Adipocyte (in vitro differentiated cells): Measurements from ENCODE around the gene FCGR3A.
A peak's percentile ranks its signal among the peaks of the same experiment; 100 is the strongest.
"Not testable (repeated sequence)": the region's sequence is repeated elsewhere in the genome, so short reads cannot be mapped to it uniquely, and the experiment has no call there.

Source experiments
- DNase-seq: peaks from one replicate; pipeline ENCODE4 v3.0.0-alpha.2; 2015; ENCODE audit warnings: low read depth
- H3K27me3 ChIP-seq: replicated peaks from 2 replicates; pipeline ENCODE4 v1.7.0; 2013; ENCODE audit warnings: mild to moderate bottlenecking, low read length, moderate library complexity; ENCODE audit not compliant: control insufficient read depth, insufficient read depth
- H3K36me3 ChIP-seq: 2 replicates; pipeline ENCODE4 v1.7.0; 2013; ENCODE audit warnings: low read length, mild to moderate bottlenecking, moderate library complexity; ENCODE audit not compliant: control insufficient read depth, insufficient read depth, severe bottlenecking
- H3K4me1 ChIP-seq: 2 replicates; pipeline ENCODE4 v1.7.0; 2013; ENCODE audit warnings: mild to moderate bottlenecking, low read length, moderate library complexity; ENCODE audit not compliant: control insufficient read depth, insufficient read depth
- H3K4me3 ChIP-seq: 2 replicates; pipeline ENCODE4 v1.7.0; 2013; ENCODE audit warnings: mild to moderate bottlenecking, low read length, moderate library complexity
- H3K9ac ChIP-seq: 2 replicates; pipeline ENCODE4 v1.7.0; 2013; ENCODE audit warnings: mild to moderate bottlenecking, low read length, moderate library complexity
- H3K9me3 ChIP-seq: 2 replicates; pipeline ENCODE4 v1.7.0; 2013; ENCODE audit warnings: mild to moderate bottlenecking, low read length, moderate library complexity; ENCODE audit not compliant: control insufficient read depth

FCGR3A gene

DNA sequence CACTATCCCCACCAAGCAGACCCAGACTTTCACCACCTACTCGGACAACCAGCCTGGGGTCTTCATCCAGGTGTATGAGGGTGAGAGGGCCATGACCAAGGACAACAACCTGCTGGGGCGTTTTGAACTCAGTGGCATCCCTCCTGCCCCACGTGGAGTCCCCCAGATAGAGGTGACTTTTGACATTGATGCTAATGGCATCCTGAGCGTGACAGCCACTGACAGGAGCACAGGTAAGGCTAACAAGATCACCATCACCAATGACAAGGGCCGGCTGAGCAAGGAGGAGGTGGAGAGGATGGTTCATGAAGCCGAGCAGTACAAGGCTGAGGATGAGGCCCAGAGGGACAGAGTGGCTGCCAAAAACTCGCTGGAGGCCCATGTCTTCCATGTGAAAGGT, 23.7 kb downstream of the FCGR3A start:
- not testable (repeated sequence) for DNase-seq, H3K9ac ChIP-seq, H3K36me3 ChIP-seq, H3K27me3 ChIP-seq, H3K4me1 ChIP-seq, H3K9me3 ChIP-seq, H3K4me3 ChIP-seq

DNA sequence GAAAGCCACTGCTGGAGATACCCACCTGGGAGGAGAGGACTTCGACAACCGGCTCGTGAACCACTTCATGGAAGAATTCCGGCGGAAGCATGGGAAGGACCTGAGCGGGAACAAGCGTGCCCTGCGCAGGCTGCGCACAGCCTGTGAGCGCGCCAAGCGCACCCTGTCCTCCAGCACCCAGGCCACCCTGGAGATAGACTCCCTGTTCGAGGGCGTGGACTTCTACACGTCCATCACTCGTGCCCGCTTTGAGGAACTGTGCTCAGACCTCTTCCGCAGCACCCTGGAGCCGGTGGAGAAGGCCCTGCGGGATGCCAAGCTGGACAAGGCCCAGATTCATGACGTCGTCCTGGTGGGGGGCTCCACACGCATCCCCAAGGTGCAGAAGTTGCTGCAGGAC, 24.3 kb downstream of the FCGR3A start:
- not testable (repeated sequence) for DNase-seq, H3K4me3 ChIP-seq, H3K9ac ChIP-seq, H3K36me3 ChIP-seq, H3K9me3 ChIP-seq, H3K4me1 ChIP-seq, H3K27me3 ChIP-seq

DNA sequence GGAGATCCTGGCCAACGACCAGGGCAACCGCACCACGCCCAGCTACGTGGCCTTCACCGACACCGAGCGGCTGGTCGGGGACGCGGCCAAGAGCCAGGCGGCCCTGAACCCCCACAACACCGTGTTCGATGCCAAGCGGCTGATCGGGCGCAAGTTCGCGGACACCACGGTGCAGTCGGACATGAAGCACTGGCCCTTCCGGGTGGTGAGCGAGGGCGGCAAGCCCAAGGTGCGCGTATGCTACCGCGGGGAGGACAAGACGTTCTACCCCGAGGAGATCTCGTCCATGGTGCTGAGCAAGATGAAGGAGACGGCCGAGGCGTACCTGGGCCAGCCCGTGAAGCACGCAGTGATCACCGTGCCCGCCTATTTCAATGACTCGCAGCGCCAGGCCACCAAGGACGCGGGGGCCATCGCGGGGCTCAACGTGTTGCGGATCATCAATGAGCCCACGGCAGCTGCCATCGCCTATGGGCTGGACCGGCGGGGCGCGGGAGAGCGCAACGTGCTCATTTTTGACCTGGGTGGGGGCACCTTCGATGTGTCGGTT, 24.8 kb downstream of the FCGR3A start:
- H3K4me1 ChIP-seq, H3K9me3 ChIP-seq, H3K36me3 ChIP-seq, DNase-seq, H3K9ac ChIP-seq, H3K27me3 ChIP-seq: not testable (repeated sequence)
- peak overlapping the region; percentile 56 for H3K4me3 ChIP-seq

- H3K9me3 ChIP-seq, H3K27me3 ChIP-seq, H3K4me1 ChIP-seq, H3K36me3 ChIP-seq: not testable (repeated sequence)
- peak; percentile 74 for DNase-seq
- Histone ChIP-seq H3K9ac (peak within 1 kb of the TSS; percentile 80), H3K4me3 (peak within 1 kb of the TSS; percentile 85)
These were observed 25.5 kb downstream of the FCGR3A start, which contains the start of gene HSPA6 for GRCh38 chr1:161523817-161524741. Gene HSPA6, plus strand, starts transcription at chr1:161524540. Its CDS starts 119 bp downstream, at chr1:161524659.

DNA sequence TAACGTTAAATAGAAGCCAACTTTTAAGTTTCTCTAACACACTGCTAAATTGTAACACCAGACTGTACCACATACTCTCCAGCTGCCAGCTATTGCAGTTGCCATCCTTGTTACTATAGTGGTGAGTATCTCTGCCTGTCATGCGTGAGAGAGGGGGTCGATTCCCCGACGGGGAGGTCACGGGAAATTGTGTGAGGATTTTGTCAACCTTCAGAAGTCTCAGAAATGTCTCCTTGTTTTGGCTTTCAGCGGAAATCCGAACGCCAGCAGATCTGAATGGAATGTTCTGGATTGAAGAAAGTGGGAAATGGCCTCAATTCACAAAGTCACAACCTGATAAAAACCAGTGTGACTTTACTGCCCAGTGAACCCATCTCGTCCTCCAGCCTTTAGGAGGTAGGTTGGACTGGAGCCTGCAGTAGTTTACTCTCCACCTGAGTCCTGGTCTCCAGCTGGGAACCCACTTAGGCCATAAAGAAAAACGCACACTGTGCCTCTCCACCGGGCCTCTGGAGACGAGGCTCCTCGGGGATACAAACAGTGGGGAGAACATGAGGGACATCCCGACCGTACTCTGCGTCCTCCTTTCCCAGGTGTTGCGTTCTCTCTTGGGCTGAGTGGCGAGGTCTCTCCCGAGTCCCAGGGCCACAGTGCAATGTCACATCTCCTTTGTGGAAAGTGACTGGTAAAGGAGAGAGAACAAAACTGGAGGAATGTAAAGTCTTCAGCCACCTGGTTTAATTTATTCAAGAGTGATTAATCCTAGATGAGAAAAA, 26.4 kb downstream of the FCGR3A start:
- not testable (repeated sequence) for H3K4me3 ChIP-seq, H3K4me1 ChIP-seq

GRCh38 chr1:161513953-161514352, 35.7 kb downstream of the FCGR3A start:
- not testable (repeated sequence) for H3K27me3 ChIP-seq, H3K9ac ChIP-seq, H3K9me3 ChIP-seq

More for the DNA sequence above, 26.4 kb downstream of the FCGR3A start:
- not testable (repeated sequence) for H3K27me3 ChIP-seq, H3K36me3 ChIP-seq, DNase-seq, H3K9me3 ChIP-seq, H3K9ac ChIP-seq

DNA sequence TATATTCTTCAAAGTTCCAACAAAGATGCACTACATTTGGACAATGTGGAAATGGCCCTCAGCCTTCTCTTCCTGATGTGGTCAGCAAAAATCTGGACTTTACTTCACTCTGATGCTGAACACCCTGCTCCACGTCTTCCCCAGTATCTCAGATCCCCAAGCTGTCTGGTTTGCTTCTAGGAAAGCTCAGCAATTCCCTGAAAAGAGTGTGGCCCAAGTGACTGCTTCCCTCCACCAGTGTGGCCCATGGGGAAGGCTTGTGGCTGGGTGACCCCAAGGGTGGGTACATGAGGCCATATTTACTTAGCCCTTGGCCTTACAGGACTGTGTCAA, 36.2 kb downstream of the FCGR3A start:
- DNase-seq, H3K9ac ChIP-seq, H3K9me3 ChIP-seq, H3K4me1 ChIP-seq, H3K4me3 ChIP-seq, H3K27me3 ChIP-seq, H3K36me3 ChIP-seq: not testable (repeated sequence)

More at GRCh38 chr1:161513953-161514352, 35.7 kb downstream of the FCGR3A start:
- H3K4me1 ChIP-seq, H3K4me3 ChIP-seq, DNase-seq, H3K36me3 ChIP-seq: not testable (repeated sequence)

GRCh38 chr1:161512636-161513447, 36.8 kb downstream of the FCGR3A start:
- not testable (repeated sequence) for DNase-seq, H3K4me3 ChIP-seq, H3K36me3 ChIP-seq, H3K9ac ChIP-seq, H3K4me1 ChIP-seq, H3K27me3 ChIP-seq, H3K9me3 ChIP-seq

DNA sequence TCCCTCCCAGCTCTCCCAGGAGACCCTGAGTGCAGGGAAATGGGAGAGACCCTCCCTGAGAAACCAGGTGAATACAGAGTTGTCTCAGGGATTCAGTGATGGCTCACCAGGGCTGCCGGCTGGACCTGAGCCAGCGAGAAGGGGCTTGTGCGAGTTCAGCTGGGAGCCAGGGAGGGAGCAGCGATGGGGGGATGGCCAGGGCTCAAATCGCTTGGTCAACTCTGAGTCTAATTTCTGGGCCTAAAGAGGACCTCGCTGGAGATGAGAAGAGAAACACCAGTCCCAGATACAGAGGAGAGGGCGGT, 37.9 kb downstream of the FCGR3A start:
- H3K9ac ChIP-seq, result no peak overlapping the region
- no peaks in the 10 kb centered on the region for H3K36me3 ChIP-seq
- H3K4me1 ChIP-seq, result peaks cover 6% of the 10 kb centered on the region
- no peak overlapping the region for H3K4me3 ChIP-seq
- no peaks in the 10 kb centered on the region for H3K9me3 ChIP-seq
- DNase-seq, result no peak
- H3K27me3 ChIP-seq, result no peaks in the 10 kb centered on the region

GRCh38 chr1:161511018-161511755, 38.4 kb downstream of the FCGR3A start:
- no peak overlapping the region for H3K9ac ChIP-seq
- H3K36me3 ChIP-seq, result no peaks in the 10 kb centered on the region
- peaks cover 10% of the 10 kb centered on the region for H3K4me1 ChIP-seq
- no peak overlapping the region for H3K4me3 ChIP-seq
- no peaks in the 10 kb centered on the region for H3K27me3 ChIP-seq
- H3K9me3 ChIP-seq, result no peaks in the 10 kb centered on the region
- DNase-seq, result no peak
